ENCODE results near the gene VWA5A. TPM values are rescaled to one million over a fixed set of nuclear protein-coding genes. Genes with fewer than 3 reads are reported as not detected.
"Not testable (repeated sequence)": the region's sequence is repeated elsewhere in the genome, so short reads cannot be mapped to it uniquely, and the experiment has no call there.

The VWA5A gene
- total RNA-seq, 1 donor from 2014 or later = 37.9 TPM

GRCh38 chr11:124168796-124169195, 53.5 kb downstream of the VWA5A start:
- intact Hi-C loops (cut with DNase I) = no loop called here
- no peak for ATAC-seq
- H3K36me3 ChIP-seq = no peaks in the 10 kb centered on the region
- TF ChIP-seq CTCF (IDR thresholded peaks at IDR 0.05) = no peak
- H3K4me3 ChIP-seq = no peak overlapping the region
- DNase-seq = no peak
- H3K9me3 ChIP-seq = no peaks in the 10 kb centered on the region
- H3K27me3 ChIP-seq (ENCODE audit: low read depth) = no peaks in the 10 kb centered on the region
- H3K27ac ChIP-seq = no peak overlapping the region
- H3K4me1 ChIP-seq = no peaks in the 10 kb centered on the region

- ATAC-seq = not testable (repeated sequence)
These were observed 55.1 kb downstream of the VWA5A start for GRCh38 chr11:124170315-124170714.

DNA sequence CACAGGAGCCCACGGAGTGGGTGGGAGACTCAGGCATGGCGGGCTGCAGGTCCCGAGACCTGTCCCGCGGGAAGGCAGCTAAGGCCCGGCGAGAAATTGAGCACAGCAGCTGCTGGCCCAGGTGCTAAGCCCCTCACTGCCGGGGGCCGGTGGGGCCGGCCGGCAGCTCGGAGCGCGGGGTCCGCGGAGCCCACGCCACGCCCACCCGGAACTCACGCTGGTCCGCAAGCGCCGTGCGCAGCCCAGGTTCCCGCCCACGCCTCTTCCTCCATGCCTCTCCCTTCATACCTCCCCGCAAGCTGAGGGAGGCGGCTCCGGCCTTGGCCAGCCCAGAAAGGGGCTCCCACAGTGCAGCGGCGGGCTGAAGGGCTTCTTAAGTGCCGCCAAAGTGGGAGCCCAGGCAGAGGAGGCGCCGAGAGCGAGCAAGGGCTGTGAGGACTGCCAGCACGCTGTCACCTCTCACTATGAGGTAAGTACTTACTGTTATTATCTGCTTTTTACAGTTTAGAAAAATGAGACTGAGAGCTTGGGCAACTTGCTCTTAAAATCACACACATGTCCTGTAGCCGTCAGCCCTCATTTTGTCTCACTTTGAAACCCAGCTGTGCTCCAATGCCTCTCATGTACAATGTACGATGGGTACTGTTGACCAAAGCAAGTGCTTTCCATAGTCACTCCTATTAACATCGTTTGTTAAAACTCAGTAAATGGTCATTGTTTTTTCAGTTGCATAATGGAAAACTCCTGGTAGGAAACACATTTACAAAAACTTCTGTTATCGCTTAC, 55.7 kb downstream of the VWA5A start:
- intact Hi-C loops (cut with DNase I) = no loop called here
- TF ChIP-seq CTCF (IDR thresholded peaks at IDR 0.05) = no peak
- Histone ChIP-seq H3K9me3 (no peaks in the 10 kb centered on the region), H3K4me3 (no peak overlapping the region), H3K4me1 (no peaks in the 10 kb centered on the region), H3K36me3 (no peaks in the 10 kb centered on the region), H3K27me3 (ENCODE audit: low read depth) (no peaks in the 10 kb centered on the region), H3K27ac (no peak overlapping the region)
- ATAC-seq = no peak
- DNase-seq = no peak

More at GRCh38 chr11:124170315-124170714, 55.1 kb downstream of the VWA5A start:
- DNase-seq; H3K36me3 ChIP-seq; H3K9me3 ChIP-seq; H3K27me3 ChIP-seq (ENCODE audit: low read depth); H3K27ac ChIP-seq; H3K4me1 ChIP-seq; H3K4me3 ChIP-seq; intact Hi-C loops (cut with DNase I): not testable (repeated sequence)

- Histone ChIP-seq H3K27me3 (ENCODE audit: low read depth) (no peaks in the 10 kb centered on the region), H3K4me1 (no peaks in the 10 kb centered on the region), H3K27ac (no peak overlapping the region), H3K36me3 (no peaks in the 10 kb centered on the region), H3K9me3 (no peaks in the 10 kb centered on the region), H3K4me3 (no peak overlapping the region)
- ATAC-seq (no peak), DNase-seq (no peak)
- intact Hi-C loops (cut with DNase I) = no loop called here
- no peak for TF ChIP-seq CTCF (IDR thresholded peaks at IDR 0.05)
These were observed 56.9 kb downstream of the VWA5A start for GRCh38 chr11:124172101-124172500.

DNA sequence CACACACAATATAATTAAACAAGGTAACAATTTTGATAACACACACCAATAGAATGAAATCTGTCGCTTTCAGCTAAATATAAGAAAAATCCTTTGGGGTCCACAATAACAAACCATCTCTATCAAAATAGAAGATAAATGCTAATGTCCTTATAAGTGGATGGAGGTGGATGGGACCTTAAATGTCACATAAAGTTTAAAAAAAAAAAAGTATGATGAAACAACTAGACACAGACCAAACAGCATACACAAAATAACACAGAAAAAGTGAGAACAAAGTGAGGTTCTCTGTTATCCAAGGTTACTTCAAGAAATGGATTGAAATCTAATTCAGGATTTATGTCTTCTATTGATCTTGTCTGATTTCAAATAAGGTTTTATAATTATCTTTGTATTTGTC, 57.3 kb downstream of the VWA5A start:
- no peak for TF ChIP-seq CTCF (IDR thresholded peaks at IDR 0.05)
- Histone ChIP-seq H3K36me3 (no peaks in the 10 kb centered on the region), H3K4me3 (no peak overlapping the region), H3K27me3 (ENCODE audit: low read depth) (no peaks in the 10 kb centered on the region), H3K4me1 (no peaks in the 10 kb centered on the region), H3K27ac (no peak overlapping the region), H3K9me3 (no peaks in the 10 kb centered on the region)
- ATAC-seq = no peak
- intact Hi-C loops (cut with DNase I) = no loop called here
- DNase-seq = no peak

DNA sequence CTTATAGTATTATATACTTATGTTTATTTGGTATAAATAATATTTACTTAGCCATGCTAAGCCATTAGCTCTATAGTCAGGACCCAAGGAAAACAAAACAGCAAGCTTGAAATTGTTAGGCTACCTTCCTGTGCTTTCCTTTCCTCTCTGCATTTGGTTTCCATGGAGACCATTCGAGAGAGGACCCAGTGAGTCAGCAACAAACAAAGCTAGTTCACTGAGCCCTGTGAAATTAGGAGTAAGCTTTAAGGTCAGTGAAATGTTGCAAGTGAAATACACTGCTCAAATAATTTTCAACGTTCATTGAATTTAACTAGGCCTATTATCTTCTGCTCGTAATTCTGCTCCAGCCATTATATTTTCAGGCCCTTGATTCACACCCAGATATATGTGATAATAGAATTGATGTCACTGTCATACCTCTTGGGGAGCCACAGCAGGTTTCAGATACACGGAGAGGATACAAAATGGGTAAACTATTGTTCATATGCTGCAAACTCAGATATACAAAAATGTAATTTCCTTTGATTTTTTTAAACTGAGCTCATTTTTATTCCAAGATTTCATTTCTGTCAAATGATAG, 58.8 kb downstream of the VWA5A start:
- Histone ChIP-seq H3K9me3 (no peaks in the 10 kb centered on the region), H3K27me3 (ENCODE audit: low read depth) (no peaks in the 10 kb centered on the region), H3K36me3 (no peaks in the 10 kb centered on the region), H3K4me3 (no peak overlapping the region), H3K4me1 (no peaks in the 10 kb centered on the region), H3K27ac (no peak overlapping the region)
- no peak for DNase-seq
- peak in 1 of 2 donors; percentile 71 for ATAC-seq
- intact Hi-C loops (cut with DNase I) = no loop called here
- TF ChIP-seq CTCF (IDR thresholded peaks at IDR 0.05) = no peak
